Right lobe of liver (tissue), 6 donors: ENCODE results near the gene SH2D5. TPM values are rescaled to one million over a fixed set of nuclear protein-coding genes. Genes with fewer than 3 reads are reported as not detected.

Experiments used
- ATAC-seq, 4 donors: fragments of 200-7000 bp; cut with Tn5 transposase; one replicate each; pipeline ENCODE4 v1.9.1; 2020; ENCODE audit warnings: mild to moderate bottlenecking in 4 of 4, moderate library complexity in 4 of 4
- DNase-seq, 3 donors: peaks; one replicate each; pipeline ENCODE4 v3.0.0-alpha.2; 2020
- H3K27ac ChIP-seq, 3 donors: fragments of 200-600 bp; one replicate each; pipeline ENCODE4 v1.8.0; 2022
- H3K27me3 ChIP-seq, 2 donors: fragments of 200-600 bp; one replicate each; pipeline ENCODE4 v1.8.0; 2022
- H3K36me3 ChIP-seq, 4 donors: fragments of 200-600 bp; sonication (generic) in 1 of 4; one replicate each; pipeline versions ENCODE4 v1.5.1 to v1.8.0; 2017 to 2022; ENCODE audit warnings: control low read depth in 1 of 4
- H3K4me1 ChIP-seq, 4 donors: fragments of 200-600 bp; sonication (generic) in 1 of 4; one replicate each; pipeline versions ENCODE4 v1.5.1 to v1.8.0; 2017 to 2022; ENCODE audit warnings: control low read depth in 1 of 4
- H3K4me3 ChIP-seq, 3 donors: fragments of 200-600 bp; one replicate each; pipeline ENCODE4 v1.8.0; 2022
- H3K9me3 ChIP-seq, 4 donors: fragments of 200-600 bp; sonication (generic) in 1 of 4; one replicate each; pipeline versions ENCODE4 v1.5.1 to v1.8.0; 2017 to 2022; ENCODE audit warnings: control low read depth in 1 of 4
- CTCF ChIP-seq, 4 donors: fragments of 200-600 bp in 3 of 4; fragments of 450-650 bp in 1 of 4; IDR thresholded peaks; one replicate each; pipeline versions ENCODE4 v1.5.1 to v1.8.0; 2016 to 2022; ENCODE audit warnings: antibody characterized with exemption in 4 of 4, mild to moderate bottlenecking in 2 of 4
- POLR2A ChIP-seq: fragments of 450-650 bp; IDR thresholded peaks from one replicate; pipeline ENCODE4 v1.6.1; 2017; ENCODE audit warnings: antibody characterized with exemption, mild to moderate bottlenecking
- WGBS: methylation state at CpG from one replicate; pipeline ENCODE4 v1.1.6; 2018; ENCODE audit warnings: low coverage, low lambda C conversion rate; ENCODE audit not compliant: insufficient coverage; ENCODE audit errors: missing lambda C conversion rate; 5-methylcytosine and 5-hydroxymethylcytosine counted together
- intact Hi-C, 2 donors: fragments of 100-400 bp; cut with DNase I; formaldehyde crosslinking; loops; one replicate each; pipeline versions ENCODE4 v1.11.2 to v1.14.1; 2022
- total RNA-seq, 6 experiments: library from RNA; depleted of rRNA in 2 of 6; stranded (reverse); fragments of >200 nt in 2 of 6; fragmentation: NEBNext Ultra II Directional in 3 of 6; extraction: Animal tissue kit (Norgen Biotek cat#: 25700) in 3 of 6; gene quantifications; one replicate each; pipeline versions ENCODE4 v1.1.0 to v1.2.4, GENCODE V29; 2016 to 2023
- donor health status: DM: no; HTN: yes; CAD: no.
- donor health status: DM: no; HTN: no; CAD: no.
- donor health status: DM: no; HTN: no; CAD: no.
- donor health status: DM: no; HTN: yes; CAD: no.
- donor health status: DM: no; HTN: yes; CAD: no.

SH2D5 gene
- total RNA-seq, 6 experiments from 2014 or later: 0.80 to 1.8 (median 1.4) TPM; not detected in 3

- Histone ChIP-seq H3K9me3 (no peaks in the 10 kb centered on the region), H3K27me3 (no peaks in the 10 kb centered on the region), H3K4me1 (peaks cover 0 to 5% (median 0%) of the 10 kb centered on the region in 4 donors), H3K4me3 (peak within 1 kb of the TSS; percentile 20 to 55 (median 33)), H3K36me3 (no peaks in the 10 kb centered on the region), H3K27ac (no peak within 1 kb of the TSS)
- peak; percentile 82 to 89 (median 85) for DNase-seq
- TF ChIP-seq POLR2A: no peak
- TF ChIP-seq CTCF (IDR thresholded peaks at IDR 0.05): no peak
- intact Hi-C loops: no loop called here
- WGBS: no CpG with 5 or more reads among the region's 112 CpGs
- ATAC-seq: peak; percentile 82 to 90 (median 84)
These were observed 14.8 kb downstream of the SH2D5 start, which contains the start of gene KIF17 for GRCh38 chr1:20717452-20718342. TSS of gene KIF17 (minus strand) at chr1:20718007. CDS start at chr1:20717706, 301 bp downstream.

GRCh38 chr1:20716232-20716631 lies 16.3 kb downstream of the SH2D5 start:
- Histone ChIP-seq H3K4me1 (peaks cover 0 to 5% (median 0%) of the 10 kb centered on the region in 4 donors), H3K27ac (no peak overlapping the region), H3K36me3 (no peaks in the 10 kb centered on the region), H3K4me3 (no peak overlapping the region), H3K9me3 (no peaks in the 10 kb centered on the region), H3K27me3 (no peaks in the 10 kb centered on the region)
- DNase-seq (no peak), ATAC-seq (no peak)
- TF ChIP-seq POLR2A (no peak), CTCF (IDR thresholded peaks at IDR 0.05) (no peak)
- intact Hi-C loops: no loop called here
- 83% methylated on average over 2 of the region's 13 CpGs for WGBS

GRCh38 chr1:20715406-20715805 lies 17.1 kb downstream of the SH2D5 start:
- WGBS: 86% methylated on average over 1 of the region's 15 CpGs
- ATAC-seq: no peak
- intact Hi-C loops: no loop called here
- Histone ChIP-seq H3K27me3 (no peaks in the 10 kb centered on the region), H3K27ac (no peak overlapping the region), H3K4me1 (peaks cover 0 to 5% (median 0%) of the 10 kb centered on the region in 4 donors), H3K36me3 (no peaks in the 10 kb centered on the region), H3K9me3 (no peaks in the 10 kb centered on the region), H3K4me3 (no peak overlapping the region)
- TF ChIP-seq POLR2A (no peak), CTCF (IDR thresholded peaks at IDR 0.05) (no peak)
- no peak for DNase-seq

- Histone ChIP-seq H3K9me3 (no peaks in the 10 kb centered on the region), H3K4me1 (peaks cover 0 to 5% (median 0%) of the 10 kb centered on the region in 4 donors), H3K27ac (no peak overlapping the region), H3K36me3 (no peaks in the 10 kb centered on the region), H3K27me3 (no peaks in the 10 kb centered on the region), H3K4me3 (no peak overlapping the region)
- intact Hi-C loops: no loop called here
- DNase-seq (peak; percentile 69 to 85 (median 82)), ATAC-seq (peak; percentile 70 to 82 (median 76))
- 13% methylated on average over 5 of the region's 6 CpGs for WGBS
- TF ChIP-seq POLR2A: no peak
- no peak for TF ChIP-seq CTCF (IDR thresholded peaks at IDR 0.05)
These were observed 19.1 kb downstream of the SH2D5 start for GRCh38 chr1:20713440-20713839.
